Measurements from ENCODE around the gene LCLAT1. TPM values are rescaled to one million over a fixed set of nuclear protein-coding genes. Genes with fewer than 3 reads are reported as not detected.

The LCLAT1 gene
- total RNA-seq, 2 experiments from 2014 or later: 9.2 to 19.6 TPM

GRCh38 chr2:30680121-30680520, 233.1 kb downstream of the LCLAT1 start:
- Histone ChIP-seq H4K20me1 (ENCODE audit: insufficient read depth, low read length) (no peaks in the 10 kb centered on the region), H3K4me1 (ENCODE audit: insufficient read depth, low read length, poor library complexity, severe bottlenecking) (peaks cover 16% of the 10 kb centered on the region), H3K9me3 (ENCODE audit: low read length) (no peaks in the 10 kb centered on the region), H3K27ac (ENCODE audit: low read depth, low read length, poor library complexity, severe bottlenecking) (no peak overlapping the region), H3K79me2 (ENCODE audit: insufficient read depth, low read depth, low read length) (no peaks in the 10 kb centered on the region), H2AFZ (ENCODE audit: low read length) (no peak overlapping the region), H3K36me3 (ENCODE audit: insufficient read depth, low read length) (no peaks in the 10 kb centered on the region), H3K9me2 (ENCODE audit: insufficient read depth, low read length) (no peaks in the 10 kb centered on the region), H3K4me2 (ENCODE audit: low read length) (no peak overlapping the region), H3K4me3 (ENCODE audit: low read depth, low read length, poor library complexity, severe bottlenecking) (no peak overlapping the region)
- BruUV-seq (replicated peaks): no TSS peak
- ChIA-PET POLR2A (no interaction called here), CTCF (ENCODE audit: unreplicated experiment) (no interaction called here)
- intact Hi-C loops (cut with micrococcal nuclease; ENCODE audit: unreplicated experiment): no loop called here
- no peak for DNase-seq (ENCODE audit: low spot score)
- no peak for TF ChIP-seq EZH2phosphoT487 (IDR thresholded peaks at IDR 0.05; ENCODE audit: borderline replicate concordance, low read depth, low read length)
- TF ChIP-seq, protein P1, sequence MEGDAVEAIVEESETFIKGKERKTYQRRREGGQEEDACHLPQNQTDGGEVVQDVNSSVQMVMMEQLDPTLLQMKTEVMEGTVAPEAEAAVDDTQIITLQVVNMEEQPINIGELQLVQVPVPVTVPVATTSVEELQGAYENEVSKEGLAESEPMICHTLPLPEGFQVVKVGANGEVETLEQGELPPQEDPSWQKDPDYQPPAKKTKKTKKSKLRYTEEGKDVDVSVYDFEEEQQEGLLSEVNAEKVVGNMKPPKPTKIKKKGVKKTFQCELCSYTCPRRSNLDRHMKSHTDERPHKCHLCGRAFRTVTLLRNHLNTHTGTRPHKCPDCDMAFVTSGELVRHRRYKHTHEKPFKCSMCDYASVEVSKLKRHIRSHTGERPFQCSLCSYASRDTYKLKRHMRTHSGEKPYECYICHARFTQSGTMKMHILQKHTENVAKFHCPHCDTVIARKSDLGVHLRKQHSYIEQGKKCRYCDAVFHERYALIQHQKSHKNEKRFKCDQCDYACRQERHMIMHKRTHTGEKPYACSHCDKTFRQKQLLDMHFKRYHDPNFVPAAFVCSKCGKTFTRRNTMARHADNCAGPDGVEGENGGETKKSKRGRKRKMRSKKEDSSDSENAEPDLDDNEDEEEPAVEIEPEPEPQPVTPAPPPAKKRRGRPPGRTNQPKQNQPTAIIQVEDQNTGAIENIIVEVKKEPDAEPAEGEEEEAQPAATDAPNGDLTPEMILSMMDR (conservative IDR thresholded peaks at IDR 0.05; ENCODE audit: low read length): no peak

GRCh38 chr2:30681022-30681421, 234.0 kb downstream of the LCLAT1 start:
- ChIA-PET POLR2A (interaction anchor here (0.7 kb wide), 1 partner anchor 531 kb away, joined by 3 read pairs; no protein-coding TSS in a partner anchor), CTCF (ENCODE audit: unreplicated experiment) (no interaction called here)
- TF ChIP-seq EZH2phosphoT487 (IDR thresholded peaks at IDR 0.05; ENCODE audit: borderline replicate concordance, low read depth, low read length): no peak
- TF ChIP-seq, protein P1 (conservative IDR thresholded peaks at IDR 0.05; ENCODE audit: low read length): no peak
- no peaks in the 10 kb centered on the region for H3K9me3 ChIP-seq (ENCODE audit: low read length)
- BruUV-seq (replicated peaks): no TSS peak
- no peaks in the 10 kb centered on the region for H4K20me1 ChIP-seq (ENCODE audit: insufficient read depth, low read length)
- H3K4me2 ChIP-seq (ENCODE audit: low read length): no peak overlapping the region
- peaks cover 16% of the 10 kb centered on the region for H3K4me1 ChIP-seq (ENCODE audit: insufficient read depth, low read length, poor library complexity, severe bottlenecking)
- H2AFZ ChIP-seq (ENCODE audit: low read length): no peak overlapping the region
- no peaks in the 10 kb centered on the region for H3K79me2 ChIP-seq (ENCODE audit: insufficient read depth, low read depth, low read length)
- no peak for DNase-seq (ENCODE audit: low spot score)
- H3K27ac ChIP-seq (ENCODE audit: low read depth, low read length, poor library complexity, severe bottlenecking): no peak overlapping the region
- intact Hi-C loops (cut with micrococcal nuclease; ENCODE audit: unreplicated experiment): no loop called here
- H3K36me3 ChIP-seq (ENCODE audit: insufficient read depth, low read length): no peaks in the 10 kb centered on the region
- no peaks in the 10 kb centered on the region for H3K9me2 ChIP-seq (ENCODE audit: insufficient read depth, low read length)
- no peak overlapping the region for H3K4me3 ChIP-seq (ENCODE audit: low read depth, low read length, poor library complexity, severe bottlenecking)

DNA sequence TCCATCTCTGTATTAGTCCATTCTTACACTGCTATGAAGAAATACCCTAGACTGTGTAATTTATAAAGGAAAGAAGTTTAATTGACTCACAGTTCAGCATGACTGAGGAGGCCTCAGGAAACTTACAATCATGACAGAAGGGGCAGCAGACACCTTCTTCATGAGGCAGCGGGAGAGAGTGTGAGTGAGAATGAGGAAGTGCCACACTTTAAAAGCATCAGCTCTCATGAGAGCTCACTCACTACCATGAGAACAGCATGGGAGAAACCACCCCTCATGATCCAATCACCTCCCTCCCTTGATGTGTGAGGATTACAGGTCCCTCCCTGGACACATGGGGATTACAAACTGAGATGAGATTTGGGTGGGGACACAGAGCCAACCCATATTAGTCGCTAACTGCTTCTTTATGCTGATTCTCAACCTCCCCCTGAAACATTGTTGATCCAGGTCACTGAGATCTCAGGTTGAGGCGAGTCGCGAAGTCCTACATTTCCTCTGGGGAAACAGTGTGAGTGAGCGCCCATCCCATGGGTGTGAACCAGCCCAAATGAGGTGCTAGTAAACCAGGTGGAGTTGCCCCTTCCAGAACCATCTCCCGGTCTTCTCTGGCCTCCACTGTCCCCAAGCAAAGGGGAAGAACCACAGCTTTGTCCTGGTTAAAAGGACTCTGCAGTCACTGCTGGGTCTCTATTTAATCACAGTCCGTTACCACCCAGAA, 236.3 kb downstream of the LCLAT1 start:
- Histone ChIP-seq H3K4me1 (ENCODE audit: insufficient read depth, low read length, poor library complexity, severe bottlenecking) (peaks cover 8% of the 10 kb centered on the region), H3K27ac (ENCODE audit: low read depth, low read length, poor library complexity, severe bottlenecking) (no peak overlapping the region), H3K9me2 (ENCODE audit: insufficient read depth, low read length) (no peaks in the 10 kb centered on the region), H3K4me2 (ENCODE audit: low read length) (no peak overlapping the region), H3K36me3 (ENCODE audit: insufficient read depth, low read length) (no peaks in the 10 kb centered on the region), H3K9me3 (ENCODE audit: low read length) (no peaks in the 10 kb centered on the region), H2AFZ (ENCODE audit: low read length) (peak overlapping the region; percentile 66; the same call in 1 of the 2 replicates), H3K4me3 (ENCODE audit: low read depth, low read length, poor library complexity, severe bottlenecking) (no peak overlapping the region), H4K20me1 (ENCODE audit: insufficient read depth, low read length) (no peaks in the 10 kb centered on the region), H3K79me2 (ENCODE audit: insufficient read depth, low read depth, low read length) (no peaks in the 10 kb centered on the region)
- no TSS peak for BruUV-seq (replicated peaks)
- POLR2A ChIA-PET: interaction anchor here (0.9 kb wide), 1 partner anchor 51 kb away, joined by 3 read pairs; no protein-coding TSS in a partner anchor
- DNase-seq (ENCODE audit: low spot score): peak; percentile 60
- CTCF ChIA-PET (ENCODE audit: unreplicated experiment): interaction anchor here (0.7 kb wide), 1 partner anchor 28 kb away, joined by 4 read pairs; no protein-coding TSS in a partner anchor
- TF ChIP-seq EZH2phosphoT487 (IDR thresholded peaks at IDR 0.05; ENCODE audit: borderline replicate concordance, low read depth, low read length): no peak
- TF ChIP-seq, protein P1 (conservative IDR thresholded peaks at IDR 0.05; ENCODE audit: low read length): 0 out of 2 replicates have a peak, but pooled peaks have one; percentile 31
- intact Hi-C loops (cut with micrococcal nuclease; ENCODE audit: unreplicated experiment): no loop called here

All from OCI-LY7 (cell line).